GM21447 (cell line): ENCODE measurements around the gene CD2BP2.
A peak's percentile ranks its signal among the peaks of the same experiment; 100 is the strongest.

ENCODE experiments used
- ATAC-seq: cut with Tn5 transposase; IDR thresholded peaks from one replicate; pipeline ENCODE4 v1.9.1; 2021; ENCODE audit not compliant: unreplicated experiment

Gene CD2BP2

DNA sequence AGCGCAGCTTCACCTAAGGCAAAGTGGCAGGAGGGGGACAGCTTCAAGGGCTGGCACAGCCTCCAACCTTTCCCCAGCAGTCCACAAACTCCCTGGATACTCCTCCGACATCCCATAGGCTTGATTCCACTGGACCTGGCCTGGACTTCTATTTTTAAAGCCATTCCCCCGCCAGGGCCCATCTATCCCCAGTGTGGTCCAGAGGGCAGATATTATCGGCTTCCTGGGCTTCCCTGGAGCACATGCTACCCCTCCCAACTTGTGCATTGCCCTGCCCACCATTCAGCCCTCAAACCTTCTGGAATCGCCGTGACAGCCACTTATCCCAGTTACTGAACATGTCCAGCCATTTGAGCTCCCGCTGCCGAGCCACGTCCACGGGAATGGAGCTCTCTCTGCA is 10.1 kb upstream of the CD2BP2 start:
- ATAC-seq, result no peak

GRCh38 chr16:30361180-30361579 is 6.1 kb upstream of the CD2BP2 start:
- no peak for ATAC-seq

DNA sequence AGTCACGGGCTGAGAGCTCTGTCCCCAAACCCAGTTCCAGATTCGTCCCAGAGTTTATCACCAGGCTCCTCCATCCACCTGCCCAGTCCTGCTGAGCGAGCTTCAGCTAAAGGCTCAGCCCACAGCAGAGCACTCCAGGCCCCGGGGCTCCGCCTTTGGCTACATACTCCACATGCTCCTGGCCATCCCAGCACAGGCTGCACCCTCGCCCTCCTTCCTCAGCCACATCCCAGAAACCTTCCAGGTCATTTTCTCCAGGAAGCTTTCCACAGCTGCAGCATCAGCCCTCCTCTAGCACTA is 4.7 kb upstream of the CD2BP2 start:
- no peak for ATAC-seq

DNA sequence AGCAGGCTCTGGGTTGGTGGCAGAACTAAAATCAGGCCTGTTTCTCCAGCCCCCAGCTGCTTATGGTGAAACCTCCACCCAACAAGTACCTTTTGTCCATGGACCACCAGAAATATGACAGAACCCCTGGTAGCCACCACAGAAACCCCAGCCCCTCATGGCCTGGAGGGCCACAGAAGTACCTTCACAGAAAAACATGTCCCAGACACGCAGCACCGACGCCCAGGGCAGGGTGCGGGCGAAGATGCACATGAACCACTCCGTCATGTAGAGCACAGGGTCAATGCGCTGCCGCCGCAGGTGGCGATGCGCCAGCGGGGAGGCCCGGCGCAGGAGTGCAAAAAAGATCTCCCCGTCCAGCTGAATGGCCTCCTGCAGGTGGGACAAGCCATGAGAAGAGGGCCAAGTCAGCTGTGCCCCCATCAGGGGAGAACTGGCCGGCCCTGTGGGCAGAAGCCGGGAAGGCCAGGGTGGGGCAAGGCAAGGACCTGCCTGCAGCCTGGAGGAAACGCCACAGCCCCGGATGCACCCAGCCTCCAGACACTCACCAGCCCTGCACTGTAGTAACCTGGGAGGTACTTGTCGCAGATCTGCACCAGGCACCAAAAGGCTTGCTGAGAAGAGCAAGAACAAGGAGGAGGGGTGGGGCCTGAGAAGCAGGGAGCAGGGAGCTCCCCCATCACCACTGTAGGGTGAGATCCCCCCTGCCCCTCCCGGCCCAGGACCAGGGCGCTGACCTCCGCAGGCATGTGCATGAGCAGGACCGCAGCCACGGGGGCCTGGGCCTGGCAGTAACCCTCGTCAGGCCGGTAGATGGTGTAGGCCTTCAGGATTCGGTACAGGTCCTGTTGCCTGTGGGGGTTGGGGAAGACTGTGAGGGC is 4.1 kb upstream of the CD2BP2 start:
- no peak for ATAC-seq

DNA sequence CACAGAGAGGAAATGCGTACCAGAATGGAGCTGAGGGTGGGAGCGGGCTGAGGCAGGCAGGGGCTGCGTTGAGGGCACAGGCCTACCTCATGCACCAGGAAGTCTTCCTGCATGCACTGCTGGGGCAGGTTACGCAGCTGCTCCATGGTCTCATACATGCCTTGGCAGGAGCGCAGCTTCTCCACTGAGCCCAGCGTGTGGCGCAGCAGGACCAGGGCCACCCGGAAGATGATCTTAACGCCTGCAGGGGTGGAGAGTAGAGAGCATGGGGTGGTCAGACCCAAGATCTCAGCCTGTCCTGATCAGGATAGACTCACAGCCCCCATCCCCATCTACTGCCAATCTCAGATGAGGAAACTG is 3.4 kb upstream of the CD2BP2 start:
- ATAC-seq, result no peak

GRCh38 chr16:30357715-30358576 is 2.8 kb upstream of the CD2BP2 start:
- ATAC-seq, result no peak

DNA sequence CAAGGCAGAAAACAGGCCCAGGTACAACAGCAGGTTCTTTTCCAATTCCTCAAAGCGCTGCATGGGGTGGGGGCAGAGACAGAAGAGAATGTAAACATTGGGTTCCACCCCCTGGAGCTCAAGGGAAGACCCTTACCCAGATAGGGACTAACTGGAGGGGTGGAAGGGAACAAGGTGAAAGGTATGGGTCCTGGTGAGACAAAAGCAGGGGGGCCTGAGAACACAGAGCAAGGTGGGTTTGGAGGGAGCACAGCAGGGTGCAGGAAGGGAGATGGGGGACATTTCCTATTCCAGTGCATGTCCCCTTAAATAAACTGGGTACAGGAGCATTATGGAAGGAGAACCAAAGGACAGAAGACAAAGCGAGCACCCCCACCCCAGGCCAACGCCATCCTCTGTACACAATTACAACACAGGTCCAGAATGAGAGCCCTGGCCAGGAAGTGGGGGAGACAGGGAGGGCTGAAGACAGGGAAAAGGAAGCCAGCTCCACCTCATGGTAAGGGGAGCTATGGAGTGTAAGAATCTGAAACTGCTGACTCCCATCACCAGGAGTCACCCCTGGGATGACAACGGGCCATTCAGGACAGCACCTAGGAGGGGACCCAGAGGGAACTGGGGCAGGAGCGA is 2.1 kb upstream of the CD2BP2 start:
- ATAC-seq, result no peak

- no peak for ATAC-seq
These were observed 1.4 kb upstream of the CD2BP2 start for GRCh38 chr16:30356401-30357084.

- no peak for ATAC-seq
These were observed 823 bp upstream of the CD2BP2 start for GRCh38 chr16:30355954-30356308.

DNA sequence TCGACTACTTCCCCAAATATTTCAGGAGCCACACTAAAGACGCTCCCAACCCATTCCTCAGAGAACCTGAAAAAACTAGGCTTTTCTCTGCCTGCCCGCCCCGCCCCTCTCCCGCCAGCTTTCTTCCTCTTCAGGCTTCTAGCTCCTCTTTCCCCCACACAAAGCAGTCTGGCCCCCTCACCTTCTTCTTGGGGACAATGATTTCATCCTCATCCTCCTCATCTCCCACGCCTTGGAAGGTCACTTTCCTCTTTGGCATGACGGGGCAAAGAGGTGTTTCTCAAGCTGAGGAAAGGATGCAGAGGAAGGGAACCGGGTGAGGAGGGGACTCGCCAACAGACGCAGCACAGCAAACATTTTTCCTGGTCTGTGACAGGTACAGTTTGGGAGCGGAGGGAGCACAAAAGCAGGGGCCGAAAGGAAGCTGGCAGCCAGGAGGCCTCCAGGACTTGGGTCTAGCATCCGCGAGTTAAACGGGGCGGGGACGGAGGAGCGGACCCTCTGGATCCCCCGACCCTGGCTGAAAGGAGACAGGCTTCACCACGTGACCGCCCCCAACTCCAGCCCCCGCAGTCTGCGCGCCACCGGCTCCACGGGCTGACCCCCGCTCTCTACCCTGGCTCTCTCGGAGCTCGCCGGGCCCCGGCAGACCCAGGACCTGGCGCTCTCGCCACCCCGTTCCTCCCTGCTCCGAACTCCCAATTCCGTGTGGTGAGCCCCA is 525 bp downstream of the CD2BP2 start:
- ATAC-seq, result peak; percentile 9

DNA sequence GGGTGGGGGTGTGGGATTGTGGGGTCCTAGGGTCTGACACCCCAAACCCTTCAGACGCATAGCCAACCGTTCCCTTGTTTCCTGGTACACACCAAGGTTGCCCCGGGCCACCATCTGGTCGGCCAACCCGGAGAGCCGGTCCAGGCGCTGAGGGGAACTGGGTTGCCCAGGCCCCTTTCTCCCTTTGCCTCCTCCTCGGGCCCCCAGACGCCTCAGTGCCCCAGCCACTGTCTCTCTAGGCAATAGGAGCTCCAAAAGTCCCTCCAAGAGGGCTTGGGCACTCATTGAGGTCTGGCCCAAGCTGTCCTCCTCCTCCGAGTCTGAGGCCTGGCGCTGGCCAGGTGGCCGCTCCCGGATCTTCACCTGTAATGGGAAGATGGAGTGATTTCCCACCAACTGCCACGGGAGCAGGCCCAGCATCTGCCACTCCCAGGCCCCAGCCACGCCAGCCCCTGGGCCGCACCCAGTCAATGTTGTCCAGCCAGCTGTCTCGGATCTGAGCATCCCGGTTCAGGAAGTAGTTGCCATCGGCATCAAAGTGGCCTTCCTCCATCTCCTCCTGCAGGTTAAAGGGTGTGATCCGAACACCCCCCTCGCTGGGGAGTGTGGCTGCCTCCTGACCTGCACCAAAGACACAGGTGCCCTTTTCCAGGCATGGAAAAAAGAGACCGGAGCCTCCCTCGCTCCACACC is 1.5 kb downstream of the CD2BP2 start:
- no peak for ATAC-seq

- ATAC-seq, result no peak
These were observed 2.4 kb downstream of the CD2BP2 start for GRCh38 chr16:30352488-30353401.

DNA sequence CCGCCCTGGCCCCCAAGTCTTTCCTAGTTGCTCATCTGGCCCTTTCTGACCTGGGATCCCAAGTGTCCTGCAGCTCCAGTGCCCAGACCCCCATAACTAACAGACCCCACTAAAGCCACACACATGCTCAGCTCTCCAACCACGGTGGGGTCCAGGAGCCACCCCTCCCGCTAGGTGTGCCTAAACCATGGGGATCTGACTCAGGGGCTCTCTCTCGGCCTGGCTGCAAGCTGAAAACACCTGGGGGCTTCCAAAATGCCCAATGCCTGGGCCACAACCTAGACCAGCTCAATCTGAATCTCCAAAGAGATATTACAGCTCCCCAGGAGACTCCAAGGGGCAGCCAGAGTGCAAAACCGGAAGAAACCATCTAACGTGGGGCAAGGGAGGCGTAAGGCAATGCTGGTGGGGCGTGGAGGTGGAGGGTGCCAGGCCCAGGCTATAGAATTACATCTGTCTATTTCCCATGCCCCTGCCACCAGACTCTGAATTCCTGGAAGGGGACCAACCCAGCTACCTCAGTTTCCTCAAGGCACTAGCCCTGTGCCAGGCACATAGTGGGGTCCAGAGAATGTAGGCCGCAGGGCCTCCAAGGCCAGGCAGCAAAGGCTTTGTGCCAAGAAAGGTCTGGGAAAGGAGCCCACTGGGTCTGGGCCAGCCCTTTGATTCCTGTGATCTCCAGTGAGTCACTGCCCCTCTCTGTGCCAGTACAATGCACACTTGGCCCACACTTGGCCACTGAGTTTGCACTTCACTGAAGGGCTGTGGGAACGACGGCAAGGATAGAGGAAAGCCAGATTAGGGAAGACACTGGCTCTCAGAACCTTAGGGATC is 3.3 kb downstream of the CD2BP2 start:
- no peak for ATAC-seq

DNA sequence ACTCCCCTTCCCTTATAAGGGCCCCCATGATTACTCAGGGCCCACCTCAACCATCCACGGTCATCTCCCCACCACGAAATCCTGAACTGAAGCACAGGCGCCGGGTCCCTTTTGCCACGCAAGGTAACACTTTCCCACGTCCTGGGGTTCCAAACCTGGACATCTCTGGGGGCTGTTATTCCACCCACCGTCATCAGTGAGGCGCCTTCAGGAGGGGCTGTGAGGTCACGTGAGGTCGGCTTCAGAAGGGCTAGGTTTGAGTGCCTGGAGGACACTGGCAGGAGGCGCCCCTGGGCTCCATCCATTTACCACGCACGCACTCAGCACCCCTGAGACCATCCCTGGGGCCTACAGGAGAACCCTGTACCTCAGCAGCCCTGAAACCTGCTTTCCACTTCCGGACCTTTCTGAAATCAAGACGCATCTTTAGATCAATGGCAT is 4.1 kb downstream of the CD2BP2 start:
- ATAC-seq, result no peak

DNA sequence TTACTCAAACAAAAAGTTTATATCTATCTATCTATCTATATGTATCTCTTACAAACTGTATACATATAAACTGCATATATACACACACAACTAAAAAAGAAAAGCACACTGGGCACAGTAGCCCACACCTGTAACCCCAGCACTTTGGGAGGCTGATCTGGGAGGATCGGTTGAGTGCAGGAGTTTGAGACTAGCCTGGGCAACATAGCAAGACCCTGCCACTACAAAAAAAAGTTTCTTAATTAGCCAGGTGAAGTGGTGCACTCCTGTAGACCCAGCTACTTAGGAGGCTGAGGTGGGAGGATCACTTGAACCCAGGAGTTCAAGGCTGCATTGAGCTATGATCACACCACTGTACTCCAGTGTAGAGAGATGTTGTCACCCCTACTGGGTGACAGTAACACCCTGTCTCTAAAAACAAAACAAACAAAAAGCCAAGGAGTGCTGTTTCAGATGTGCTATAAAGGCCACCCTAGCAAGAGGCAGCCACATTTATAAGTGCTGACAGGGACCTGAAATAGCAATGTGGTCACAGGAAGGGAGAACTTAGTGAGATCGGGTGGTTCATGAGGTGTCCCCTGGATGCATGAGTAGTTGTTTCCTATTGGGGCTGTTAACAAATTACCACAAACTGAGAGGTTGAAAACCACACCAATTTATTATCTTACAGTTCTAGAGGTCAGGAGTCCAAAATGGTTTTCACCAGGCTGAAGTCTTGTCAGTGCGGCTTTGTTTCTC is 4.8 kb downstream of the CD2BP2 start:
- peak; percentile 55 for ATAC-seq

- ATAC-seq, result peak; percentile 41
These were observed 5.4 kb downstream of the CD2BP2 start for GRCh38 chr16:30349675-30350074.

GRCh38 chr16:30348929-30349328 is 6.2 kb downstream of the CD2BP2 start:
- no peak for ATAC-seq
